ENCODE results near the gene MAPK10.

- TF ChIP-seq, protein P1, sequence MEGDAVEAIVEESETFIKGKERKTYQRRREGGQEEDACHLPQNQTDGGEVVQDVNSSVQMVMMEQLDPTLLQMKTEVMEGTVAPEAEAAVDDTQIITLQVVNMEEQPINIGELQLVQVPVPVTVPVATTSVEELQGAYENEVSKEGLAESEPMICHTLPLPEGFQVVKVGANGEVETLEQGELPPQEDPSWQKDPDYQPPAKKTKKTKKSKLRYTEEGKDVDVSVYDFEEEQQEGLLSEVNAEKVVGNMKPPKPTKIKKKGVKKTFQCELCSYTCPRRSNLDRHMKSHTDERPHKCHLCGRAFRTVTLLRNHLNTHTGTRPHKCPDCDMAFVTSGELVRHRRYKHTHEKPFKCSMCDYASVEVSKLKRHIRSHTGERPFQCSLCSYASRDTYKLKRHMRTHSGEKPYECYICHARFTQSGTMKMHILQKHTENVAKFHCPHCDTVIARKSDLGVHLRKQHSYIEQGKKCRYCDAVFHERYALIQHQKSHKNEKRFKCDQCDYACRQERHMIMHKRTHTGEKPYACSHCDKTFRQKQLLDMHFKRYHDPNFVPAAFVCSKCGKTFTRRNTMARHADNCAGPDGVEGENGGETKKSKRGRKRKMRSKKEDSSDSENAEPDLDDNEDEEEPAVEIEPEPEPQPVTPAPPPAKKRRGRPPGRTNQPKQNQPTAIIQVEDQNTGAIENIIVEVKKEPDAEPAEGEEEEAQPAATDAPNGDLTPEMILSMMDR (IDR thresholded peaks at IDR 0.05): no peak
- TF ChIP-seq POLR2A (IDR thresholded peaks at IDR 0.05) (no peak), POLR2AphosphoS5 (IDR thresholded peaks at IDR 0.05) (no peak), EP300 (IDR thresholded peaks at IDR 0.05) (no peak)
Observed at GRCh38 chr4:85942107-85942506, 417.7 kb downstream of the MAPK10 start.
